Astrocyte (in vitro differentiated cells and primary cell): Measurements from ENCODE around the gene HDGFL3. TPM values are rescaled to one million over a fixed set of nuclear protein-coding genes. Genes with fewer than 3 reads are reported as not detected.

Source experiments
- DNase-seq: peaks from one replicate; pipeline ENCODE4 v3.0.0-alpha.2; 2010; ENCODE audit warnings: low read depth
- FAIRE-seq: peaks from 2 replicates; lab custom pipeline; 2011; peaks lifted over from hg19 to GRCh38; lab: Jason Lieb, UNC
- H2AFZ ChIP-seq: 2 replicates; pipeline ENCODE4 v1.6.0; 2012; ENCODE audit warnings: low read depth, low read length, inconsistent platforms
- H3K27ac ChIP-seq: 2 replicates; pipeline ENCODE4 v1.5.1; 2011; ENCODE audit warnings: low read depth, low read length, inconsistent platforms
- H3K27me3 ChIP-seq: 2 replicates; pipeline ENCODE4 v1.6.0; 2011; ENCODE audit warnings: low read length, inconsistent platforms; ENCODE audit not compliant: insufficient read depth
- H3K36me3 ChIP-seq: 2 replicates; pipeline ENCODE4 v1.5.1; 2011; ENCODE audit warnings: low read length, inconsistent platforms; ENCODE audit not compliant: insufficient read depth
- H3K4me1 ChIP-seq: 2 replicates; pipeline ENCODE4 v1.5.1; 2011; ENCODE audit warnings: low read length, inconsistent platforms; ENCODE audit not compliant: insufficient read depth
- H3K4me2 ChIP-seq: 2 replicates; pipeline ENCODE4 v1.6.0; 2012; ENCODE audit warnings: low read length, inconsistent platforms
- H3K4me3 ChIP-seq: 2 replicates; pipeline ENCODE4 v1.5.1; 2011; ENCODE audit warnings: low read depth, mild to moderate bottlenecking, low read length, inconsistent platforms; ENCODE audit not compliant: insufficient read depth
- H3K79me2 ChIP-seq: 2 replicates; pipeline ENCODE4 v1.6.0; 2012; ENCODE audit warnings: mild to moderate bottlenecking, low read length, inconsistent platforms; ENCODE audit not compliant: insufficient read depth
- H3K9ac ChIP-seq: 2 replicates; pipeline ENCODE4 v1.6.0; 2012; ENCODE audit warnings: mild to moderate bottlenecking, low read length, inconsistent platforms
- H3K9me3 ChIP-seq: 2 replicates; pipeline ENCODE4 v1.5.1; 2012; ENCODE audit warnings: low read depth, mild to moderate bottlenecking, low read length, inconsistent platforms; ENCODE audit not compliant: insufficient read depth
- H4K20me1 ChIP-seq: 2 replicates; pipeline ENCODE4 v1.6.0; 2012; ENCODE audit warnings: low read length, inconsistent platforms; ENCODE audit not compliant: insufficient read depth
- H3K27ac Mint-ChIP-seq: one replicate; pipeline ENCODE4 v1.8.0; 2021; ENCODE audit warnings: mild to moderate bottlenecking, mixed read lengths; ENCODE audit not compliant: unreplicated experiment
- H3K27me3 Mint-ChIP-seq: one replicate; pipeline ENCODE4 v1.8.0; 2021; ENCODE audit warnings: low read depth, mixed read lengths; ENCODE audit not compliant: unreplicated experiment
- H3K36me3 Mint-ChIP-seq: one replicate; pipeline ENCODE4 v1.8.0; 2021; ENCODE audit warnings: low read depth, mixed read lengths; ENCODE audit not compliant: unreplicated experiment
- H3K4me1 Mint-ChIP-seq: one replicate; pipeline ENCODE4 v1.8.0; 2021; ENCODE audit warnings: low read depth, mixed read lengths; ENCODE audit not compliant: unreplicated experiment
- H3K4me3 Mint-ChIP-seq: one replicate; pipeline ENCODE4 v1.8.0; 2021; ENCODE audit warnings: mild to moderate bottlenecking, moderate library complexity, mixed read lengths; ENCODE audit not compliant: unreplicated experiment
- H3K9me3 Mint-ChIP-seq: one replicate; pipeline ENCODE4 v1.8.0; 2021; ENCODE audit warnings: mild to moderate bottlenecking, mixed read lengths; ENCODE audit not compliant: unreplicated experiment
- EZH2 ChIP-seq: IDR thresholded peaks from 2 replicates; pipeline ENCODE4 v1.6.1; 2012; ENCODE audit warnings: mild to moderate bottlenecking, low read length, inconsistent platforms; ENCODE audit not compliant: insufficient read depth
- total RNA-seq: library from RNA; stranded (reverse); gene quantifications from 2 replicates; pipeline ENCODE4 v1.2.1, GENCODE V29; 2021
- TF ChIP-seq, protein P1 (sequence below): IDR thresholded peaks from 2 replicates; pipeline ENCODE4 v1.5.1; 2011; ENCODE audit warnings: low read depth, mild to moderate bottlenecking, inconsistent platforms, low read length, moderate library complexity; ENCODE audit not compliant: insufficient read depth

Gene HDGFL3
- total RNA-seq, 1 donor from 2014 or later, result 91.9 TPM

DNA sequence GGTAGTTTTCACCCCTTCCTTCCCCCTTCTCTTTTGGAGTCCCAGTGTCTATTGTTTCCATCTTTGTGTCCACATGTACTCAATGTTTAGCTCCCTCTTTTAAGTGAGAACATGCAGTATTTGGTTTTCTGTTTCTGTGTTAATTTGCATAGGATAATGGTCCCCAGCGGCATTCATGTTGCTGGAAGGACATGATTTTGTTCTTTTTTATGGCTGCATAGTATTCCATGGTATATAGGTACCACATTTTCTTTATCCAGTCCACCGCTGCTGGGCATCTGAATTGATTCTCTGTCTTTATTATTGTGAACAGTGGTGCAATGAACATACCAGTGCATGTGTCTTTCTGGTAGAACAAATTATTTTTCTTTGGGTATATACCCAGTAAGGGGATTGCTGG, 7.7 kb upstream of the HDGFL3 start:
- no peaks in the 10 kb centered on the region for H4K20me1 ChIP-seq
- no peak overlapping the region for H3K4me2 ChIP-seq
- H3K9me3 Mint-ChIP-seq, result peaks cover 3% of the 10 kb centered on the region
- FAIRE-seq (no peak), DNase-seq (no peak)
- no peak overlapping the region for H3K4me3 ChIP-seq
- H3K27ac ChIP-seq, result no peak overlapping the region
- no peak overlapping the region for H2AFZ ChIP-seq
- H3K9ac ChIP-seq, result no peak overlapping the region
- no peaks in the 10 kb centered on the region for H3K36me3 ChIP-seq
- H3K27me3 Mint-ChIP-seq, result no peaks in the 10 kb centered on the region
- no peak overlapping the region for H3K4me3 Mint-ChIP-seq
- H3K36me3 Mint-ChIP-seq, result no peaks in the 10 kb centered on the region
- no peaks in the 10 kb centered on the region for H3K4me1 ChIP-seq
- H3K27ac Mint-ChIP-seq, result no peak overlapping the region
- no peak for TF ChIP-seq EZH2
- TF ChIP-seq, protein P1, sequence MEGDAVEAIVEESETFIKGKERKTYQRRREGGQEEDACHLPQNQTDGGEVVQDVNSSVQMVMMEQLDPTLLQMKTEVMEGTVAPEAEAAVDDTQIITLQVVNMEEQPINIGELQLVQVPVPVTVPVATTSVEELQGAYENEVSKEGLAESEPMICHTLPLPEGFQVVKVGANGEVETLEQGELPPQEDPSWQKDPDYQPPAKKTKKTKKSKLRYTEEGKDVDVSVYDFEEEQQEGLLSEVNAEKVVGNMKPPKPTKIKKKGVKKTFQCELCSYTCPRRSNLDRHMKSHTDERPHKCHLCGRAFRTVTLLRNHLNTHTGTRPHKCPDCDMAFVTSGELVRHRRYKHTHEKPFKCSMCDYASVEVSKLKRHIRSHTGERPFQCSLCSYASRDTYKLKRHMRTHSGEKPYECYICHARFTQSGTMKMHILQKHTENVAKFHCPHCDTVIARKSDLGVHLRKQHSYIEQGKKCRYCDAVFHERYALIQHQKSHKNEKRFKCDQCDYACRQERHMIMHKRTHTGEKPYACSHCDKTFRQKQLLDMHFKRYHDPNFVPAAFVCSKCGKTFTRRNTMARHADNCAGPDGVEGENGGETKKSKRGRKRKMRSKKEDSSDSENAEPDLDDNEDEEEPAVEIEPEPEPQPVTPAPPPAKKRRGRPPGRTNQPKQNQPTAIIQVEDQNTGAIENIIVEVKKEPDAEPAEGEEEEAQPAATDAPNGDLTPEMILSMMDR, result no peak
- H3K27me3 ChIP-seq, result no peaks in the 10 kb centered on the region
- no peaks in the 10 kb centered on the region for H3K4me1 Mint-ChIP-seq
- H3K79me2 ChIP-seq, result no peaks in the 10 kb centered on the region
- H3K9me3 ChIP-seq, result no peaks in the 10 kb centered on the region

DNA sequence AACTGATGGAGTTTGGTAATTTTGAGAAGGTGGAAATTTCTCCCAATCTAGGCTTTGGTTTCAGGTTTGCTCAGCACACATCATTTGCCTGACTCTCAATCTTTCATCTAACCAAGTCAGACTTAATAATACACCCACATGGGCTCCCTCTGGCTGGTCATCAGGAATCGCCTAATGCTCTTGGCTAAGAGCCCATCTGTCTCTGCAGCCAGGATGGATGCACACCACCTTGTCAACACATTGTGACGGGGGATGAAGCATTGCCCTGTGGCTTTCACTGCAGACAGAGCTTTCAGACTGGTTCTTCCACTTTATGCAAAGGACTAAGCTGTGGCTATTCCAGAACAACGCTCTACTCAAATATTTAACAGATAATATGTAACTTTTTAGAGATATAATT, 3.0 kb upstream of the HDGFL3 start:
- Histone ChIP-seq H3K36me3 (no peaks in the 10 kb centered on the region), H3K27ac (no peak overlapping the region), H3K27me3 (no peaks in the 10 kb centered on the region), H3K4me3 (no peak overlapping the region), H3K4me1 (peaks cover 2% of the 10 kb centered on the region), H3K9me3 (no peaks in the 10 kb centered on the region), H2AFZ (no peak overlapping the region), H3K4me2 (no peak overlapping the region), H3K9ac (no peak overlapping the region), H3K79me2 (peaks cover 17% of the 10 kb centered on the region), H4K20me1 (peaks cover 3% of the 10 kb centered on the region)
- Mint-ChIP-seq H3K36me3 (no peaks in the 10 kb centered on the region), H3K4me3 (no peak overlapping the region), H3K27ac (no peak overlapping the region), H3K4me1 (no peaks in the 10 kb centered on the region), H3K9me3 (peaks cover 2% of the 10 kb centered on the region), H3K27me3 (no peaks in the 10 kb centered on the region)
- FAIRE-seq (no peak), DNase-seq (peak; percentile 68)
- no peak for TF ChIP-seq EZH2

DNA sequence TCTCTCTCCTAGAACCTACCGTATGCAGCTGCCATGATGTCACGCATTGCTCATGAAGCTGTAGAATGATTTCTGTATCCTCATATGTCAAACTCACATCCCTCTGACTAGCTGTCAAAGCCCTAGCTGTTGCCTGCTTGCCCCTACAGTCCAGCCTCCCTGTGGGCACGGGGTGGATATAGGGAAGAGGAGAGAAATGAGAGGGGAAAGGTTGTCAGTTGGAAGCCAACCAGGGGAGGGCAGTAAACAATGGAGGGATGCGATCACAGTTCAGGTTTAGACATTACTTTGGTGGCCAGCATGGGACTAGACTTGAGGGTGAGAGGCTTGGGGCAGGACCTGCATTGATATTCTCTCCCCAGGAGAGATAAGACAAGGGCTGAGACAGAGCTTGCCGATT, 1.7 kb upstream of the HDGFL3 start:
- Histone ChIP-seq H3K4me1 (peaks cover 12% of the 10 kb centered on the region), H3K27ac (no peak overlapping the region), H4K20me1 (peaks cover 14% of the 10 kb centered on the region), H3K4me3 (no peak overlapping the region), H3K79me2 (peaks cover 30% of the 10 kb centered on the region), H3K4me2 (no peak overlapping the region), H3K27me3 (no peaks in the 10 kb centered on the region), H2AFZ (no peak overlapping the region), H3K9ac (no peak overlapping the region), H3K9me3 (no peaks in the 10 kb centered on the region), H3K36me3 (no peaks in the 10 kb centered on the region)
- Mint-ChIP-seq H3K4me3 (no peak overlapping the region), H3K9me3 (peaks cover 2% of the 10 kb centered on the region), H3K27me3 (no peaks in the 10 kb centered on the region), H3K4me1 (peaks cover 10% of the 10 kb centered on the region), H3K27ac (no peak overlapping the region), H3K36me3 (peaks cover 3% of the 10 kb centered on the region)
- TF ChIP-seq EZH2, result no peak
- TF ChIP-seq, protein P1, result no peak
- FAIRE-seq, result no peak
- DNase-seq, result no peak
